Esophagus muscularis mucosa (tissue), 4 donors: ENCODE results near the gene SLC31A2. TPM values are rescaled to one million over a fixed set of nuclear protein-coding genes. Genes with fewer than 3 reads are reported as not detected.

Experiments used
- DNase-seq: peaks from one replicate; pipeline ENCODE4 v3.0.0-alpha.2; 2017; ENCODE audit errors: extremely low spot score
- H3K27ac ChIP-seq, 4 donors: fragments of 200-600 bp; sonication (generic); replicated peaks in 1 of 4; 1 replicate in 3 of 4; 2 replicates in 1 of 4; pipeline ENCODE4 v1.5.1; 2016 to 2019; ENCODE audit warnings: mild to moderate bottlenecking in 1 of 4
- H3K27me3 ChIP-seq, 4 donors: fragments of 200-600 bp; sonication (generic); one replicate each; pipeline versions ENCODE4 v1.5.1 to v1.6.0; 2016 to 2019
- H3K36me3 ChIP-seq, 4 donors: fragments of 200-600 bp; sonication (generic); one replicate each; pipeline ENCODE4 v1.5.1; 2016 to 2019
- H3K4me1 ChIP-seq, 4 donors: fragments of 200-600 bp; sonication (generic); one replicate each; pipeline ENCODE4 v1.5.1; 2016 to 2019
- H3K4me3 ChIP-seq, 4 donors: fragments of 200-600 bp; sonication (generic); 1 replicate in 2 of 4; 2 replicates in 2 of 4; pipeline ENCODE4 v1.5.1; 2016 to 2019; ENCODE audit warnings: mild to moderate bottlenecking in 4 of 4, moderate library complexity in 1 of 4
- H3K9me3 ChIP-seq, 4 donors: fragments of 200-600 bp; sonication (generic); 1 replicate in 3 of 4; 2 replicates in 1 of 4; pipeline ENCODE4 v1.5.1; 2016 to 2019
- CTCF ChIP-seq, 3 experiments: fragments of 200-600 bp in 2 of 3; fragments of 450-650 bp in 1 of 3; sonication (generic) in 2 of 3; IDR thresholded peaks; one replicate each; pipeline ENCODE4 v1.5.1; 2017 to 2019; ENCODE audit warnings: antibody characterized with exemption in 3 of 3, mild to moderate bottlenecking in 2 of 3, moderate library complexity in 1 of 3
- EP300 ChIP-seq: sonication (generic); formaldehyde crosslinking; IDR thresholded peaks from one replicate; pipeline ENCODE4 v1.6.1; 2017; ENCODE audit warnings: antibody characterized with exemption
- POLR2A ChIP-seq: fragments of 450-650 bp; IDR thresholded peaks from one replicate; pipeline ENCODE4 v1.6.1; 2017; ENCODE audit warnings: antibody characterized with exemption, moderate library complexity, mild to moderate bottlenecking, low read depth
- POLR2AphosphoS5 ChIP-seq, 2 donors: sonication (generic); formaldehyde crosslinking; IDR thresholded peaks; one replicate each; pipeline ENCODE4 v1.6.1; 2017; ENCODE audit warnings: antibody characterized with exemption in 2 of 2
- WGBS: methylation state at CpG from one replicate; pipeline ENCODE4 v1.1.5; 2018; 5-methylcytosine and 5-hydroxymethylcytosine counted together
- intact Hi-C: fragments of 100-400 bp; cut with DNase I; formaldehyde crosslinking; loops from one replicate; pipeline ENCODE4 v1.15.1; 2023
- total RNA-seq, 4 donors: library from RNA; depleted of rRNA; stranded (reverse); fragments of >200 nt; gene quantifications; one replicate each; pipeline versions ENCODE4 v1.1.0 to v1.2.1, GENCODE V29; 2016

SLC31A2 gene
- total RNA-seq, 4 donors from 2014 or later, result 11.6 to 19.4 (median 15.8) TPM

DNA sequence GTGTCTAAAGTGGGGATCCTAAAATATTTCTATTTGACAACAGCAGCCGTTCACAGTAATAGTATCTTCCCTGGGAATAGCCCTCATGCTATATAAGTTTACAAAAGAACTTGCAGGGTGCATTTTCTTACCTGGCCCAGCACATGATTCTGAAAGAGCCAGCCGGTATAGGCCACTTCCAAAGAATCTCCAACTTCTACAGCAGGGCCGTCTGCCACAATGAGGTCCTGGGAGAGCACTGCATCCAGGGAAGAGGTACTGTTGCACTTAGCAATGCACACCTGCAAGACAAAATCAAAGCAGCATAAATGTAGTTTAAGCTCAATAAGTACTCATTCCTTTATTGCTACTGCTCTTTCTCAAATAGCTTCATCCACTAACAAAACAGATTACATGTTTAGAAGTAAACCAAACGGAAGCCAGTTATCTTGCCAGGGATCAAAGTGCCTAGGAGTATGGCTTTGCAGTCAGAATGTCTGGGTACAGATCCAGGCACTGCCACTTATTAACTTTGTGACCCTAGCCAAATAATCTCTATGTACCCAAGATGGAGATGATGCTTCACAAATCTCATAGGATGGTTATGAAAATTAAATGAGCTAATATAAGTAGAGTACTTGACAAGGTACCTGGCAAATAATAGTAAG lies 49.0 kb downstream of the SLC31A2 start:
- DNase-seq, result no peak

DNA sequence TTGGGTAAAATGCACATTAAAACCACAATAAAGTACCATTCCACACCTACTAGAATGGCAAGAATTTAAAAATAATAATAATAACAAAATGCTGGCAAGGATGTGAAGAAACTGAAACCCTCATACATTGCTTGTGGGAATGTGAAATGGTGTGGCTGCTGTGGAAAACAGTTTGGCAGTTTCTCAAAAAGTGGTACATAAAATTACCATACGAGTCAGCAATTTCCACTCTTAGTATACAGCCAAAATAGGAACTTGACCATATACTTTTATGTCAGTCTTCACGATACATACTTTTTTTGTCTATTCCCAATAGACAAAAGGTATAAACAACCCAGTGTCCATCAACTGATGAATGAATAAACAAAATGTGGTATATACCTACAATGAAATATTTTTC lies 54.6 kb downstream of the SLC31A2 start:
- peaks cover 28 to 99% (median 86%) of the 10 kb centered on the region in 4 donors for H3K36me3 ChIP-seq
- no peak overlapping the region for H3K27ac ChIP-seq
- intact Hi-C loops, result no loop called here
- no peaks in the 10 kb centered on the region for H3K9me3 ChIP-seq
- H3K4me1 ChIP-seq, result no peaks in the 10 kb centered on the region
- 78% methylated on average over 2 of the region's 2 CpGs for WGBS
- DNase-seq, result no peak
- no peak for TF ChIP-seq POLR2A
- TF ChIP-seq EP300, result no peak
- TF ChIP-seq CTCF (IDR thresholded peaks at IDR 0.05), result no peak
- no peak for TF ChIP-seq POLR2AphosphoS5 (IDR thresholded peaks at IDR 0.05)
- H3K27me3 ChIP-seq, result no peaks in the 10 kb centered on the region
- H3K4me3 ChIP-seq, result no peak overlapping the region

More for the DNA sequence above, 49.0 kb downstream of the SLC31A2 start:
- TF ChIP-seq POLR2AphosphoS5 (IDR thresholded peaks at IDR 0.05) (no peak), POLR2A (no peak), EP300 (no peak), CTCF (IDR thresholded peaks at IDR 0.05) (no peak)
- intact Hi-C loops, result no loop called here
- 95% methylated on average over 4 of the region's 4 CpGs for WGBS
- no peak overlapping the region for H3K27ac ChIP-seq
- no peaks in the 10 kb centered on the region for H3K4me1 ChIP-seq
- H3K27me3 ChIP-seq, result no peaks in the 10 kb centered on the region
- H3K4me3 ChIP-seq, result no peak overlapping the region
- no peaks in the 10 kb centered on the region for H3K9me3 ChIP-seq
- H3K36me3 ChIP-seq, result peaks cover 32 to 96% (median 87%) of the 10 kb centered on the region in 4 donors

- Histone ChIP-seq H3K27me3 (no peaks in the 10 kb centered on the region), H3K36me3 (peaks cover 28 to 99% (median 86%) of the 10 kb centered on the region in 4 donors), H3K27ac (no peak overlapping the region), H3K9me3 (no peaks in the 10 kb centered on the region), H3K4me3 (no peak overlapping the region), H3K4me1 (no peaks in the 10 kb centered on the region)
- intact Hi-C loops, result no loop called here
- TF ChIP-seq EP300, result no peak
- TF ChIP-seq POLR2A, result no peak
- TF ChIP-seq CTCF (IDR thresholded peaks at IDR 0.05), result no peak
- no peak for TF ChIP-seq POLR2AphosphoS5 (IDR thresholded peaks at IDR 0.05)
- DNase-seq, result no peak
- 97% methylated on average over 1 of the region's 1 CpG for WGBS
Measured at GRCh38 chr9:113205861-113206260, 55.1 kb downstream of the SLC31A2 start.

- H3K4me3 ChIP-seq, result no peak overlapping the region
- TF ChIP-seq POLR2A (no peak), POLR2AphosphoS5 (IDR thresholded peaks at IDR 0.05) (no peak), EP300 (no peak), CTCF (IDR thresholded peaks at IDR 0.05) (no peak)
- 93% methylated on average over 10 of the region's 10 CpGs for WGBS
- peaks cover 10 to 56% (median 52%) of the 10 kb centered on the region in 4 donors for H3K36me3 ChIP-seq
- H3K4me1 ChIP-seq, result peaks cover 0 to 10% (median 2%) of the 10 kb centered on the region in 4 donors
- intact Hi-C loops, result no loop called here
- H3K27ac ChIP-seq, result no peak overlapping the region
- no peaks in the 10 kb centered on the region for H3K27me3 ChIP-seq
- DNase-seq, result no peak
- no peaks in the 10 kb centered on the region for H3K9me3 ChIP-seq
Measured at GRCh38 chr9:113210815-113211214, 60.0 kb downstream of the SLC31A2 start.

Other genes starting within 250 kb of the SLC31A2 start
- 1 to 10 TPM in 3 of 4 donors, under 1 TPM in 1; 0.99 to 2.1 (median 1.5) TPM for gene ZNF883, start 138.8 kb upstream of the SLC31A2 start, total RNA-seq
- gene ZFP37, start 94.3 kb upstream of the SLC31A2 start, total RNA-seq, result 1 to 10 TPM; 2.1 to 3.2 (median 2.4) TPM
- 10 to 100 TPM; 18.1 to 23.0 (median 20.6) TPM for gene FKBP15, start 70.3 kb downstream of the SLC31A2 start, total RNA-seq
- gene SLC31A1, start 70.5 kb downstream of the SLC31A2 start, total RNA-seq, result 10 to 100 TPM in 1 of 4 donors, 1 to 10 TPM in 3; 8.3 to 10.8 (median 8.9) TPM
- 10 to 100 TPM; 41.5 to 77.2 (median 48.5) TPM for gene CDC26, start 124.6 kb downstream of the SLC31A2 start, total RNA-seq
- gene PRPF4, start 124.7 kb downstream of the SLC31A2 start, total RNA-seq, result 10 to 100 TPM; 12.0 to 18.1 (median 16.3) TPM
- gene RNF183, start 152.4 kb downstream of the SLC31A2 start, total RNA-seq, result not detected
- gene WDR31, start 189.3 kb downstream of the SLC31A2 start, total RNA-seq, result 1 to 10 TPM; 1.3 to 2.8 (median 2.1) TPM
- gene BSPRY, start 198.5 kb downstream of the SLC31A2 start, total RNA-seq, result under 1 TPM; 0.52 to 0.99 (median 0.70) TPM
- gene HDHD3, start 226.0 kb downstream of the SLC31A2 start, total RNA-seq, result 10 to 100 TPM in 3 of 4 donors, 1 to 10 TPM in 1; 9.1 to 30.2 (median 22.8) TPM